ENCODE measurements around the gene SCAMP3.
A peak's percentile ranks its signal among the peaks of the same experiment; 100 is the strongest.

Gene SCAMP3

GRCh38 chr1:155285063-155285462 lies 22.9 kb upstream of the SCAMP3 start:
- no peak for DNase-seq

GRCh38 chr1:155284476-155284875 lies 22.3 kb upstream of the SCAMP3 start:
- DNase-seq, result no peak

- DNase-seq, result no peak
These were observed 20.4 kb upstream of the SCAMP3 start for GRCh38 chr1:155282488-155283091.

- no peak for DNase-seq
These were observed 17.1 kb upstream of the SCAMP3 start for GRCh38 chr1:155279268-155279667.

- DNase-seq, result no peak
These were observed 16.6 kb upstream of the SCAMP3 start for GRCh38 chr1:155278689-155279160.

- peak; percentile 74 for DNase-seq
These were observed 15.9 kb upstream of the SCAMP3 start for GRCh38 chr1:155277902-155278688.

GRCh38 chr1:155277070-155277901 lies 15.1 kb upstream of the SCAMP3 start, which contains the start of gene HCN3:
Gene HCN3 (plus strand): TSS chr1:155277463. CDS start chr1:155277591, 128 bp downstream.
- DNase-seq, result peak; percentile 98

GRCh38 chr1:155273343-155274245 lies 11.4 kb upstream of the SCAMP3 start, which contains the start of gene CLK2:
Gene CLK2 (minus strand): TSS chr1:155273504. CDS start chr1:155270977, 2,527 bp downstream.
- DNase-seq, result peak; percentile 97

- no peak for DNase-seq
These were observed 10.5 kb upstream of the SCAMP3 start for GRCh38 chr1:155272466-155273342.

- DNase-seq, result no peak
These were observed 7.2 kb upstream of the SCAMP3 start for GRCh38 chr1:155269381-155269780.

- DNase-seq, result no peak
These were observed 6.5 kb upstream of the SCAMP3 start for GRCh38 chr1:155268630-155269029.

GRCh38 chr1:155267373-155267772 lies 5.2 kb upstream of the SCAMP3 start:
- DNase-seq, result no peak

GRCh38 chr1:155266553-155266952 lies 4.4 kb upstream of the SCAMP3 start:
- no peak for DNase-seq

GRCh38 chr1:155263067-155263466 lies 907 bp upstream of the SCAMP3 start:
- DNase-seq, result no peak

- DNase-seq, result no peak
These were observed 688 bp downstream of the SCAMP3 start for GRCh38 chr1:155261493-155261851.

- no peak for DNase-seq
These were observed 1.9 kb downstream of the SCAMP3 start for GRCh38 chr1:155260276-155260675.

GRCh38 chr1:155256058-155256852 lies 5.9 kb downstream of the SCAMP3 start:
- DNase-seq, result no peak

GRCh38 chr1:155255243-155256007 lies 6.7 kb downstream of the SCAMP3 start, which contains the start of gene ENTREP3:
Gene ENTREP3 (minus strand): TSS chr1:155255483. CDS start chr1:155254877, 606 bp downstream.
- DNase-seq, result peak; percentile 95

- peak; percentile 41 for DNase-seq
These were observed 7.4 kb downstream of the SCAMP3 start for GRCh38 chr1:155254714-155255242.
